GM19372 (cell line): ENCODE data around the gene KLHL15.
A peak's percentile ranks its signal among the peaks of the same experiment; 100 is the strongest.
"Not testable (repeated sequence)": the region's sequence is repeated elsewhere in the genome, so short reads cannot be mapped to it uniquely, and the experiment has no call there.

Experiments used
- ATAC-seq: cut with Tn5 transposase; IDR thresholded peaks from one replicate; pipeline ENCODE4 v1.9.1; 2021; ENCODE audit warnings: mild to moderate bottlenecking, low read depth, moderate library complexity; ENCODE audit not compliant: unreplicated experiment

KLHL15 gene

GRCh38 chrX:24018809-24019208 is 8.2 kb downstream of the KLHL15 start:
- no peak for ATAC-seq

- ATAC-seq = no peak
These were observed 9.3 kb downstream of the KLHL15 start for GRCh38 chrX:24017674-24018073.

- ATAC-seq = peak; percentile 76
These were observed 12.5 kb downstream of the KLHL15 start for GRCh38 chrX:24014388-24015018.

GRCh38 chrX:24012266-24012665 is 14.7 kb downstream of the KLHL15 start:
- ATAC-seq = no peak

- ATAC-seq = no peak
These were observed 21.1 kb downstream of the KLHL15 start for GRCh38 chrX:24005867-24006266.

- no peak for ATAC-seq
These were observed 22.0 kb downstream of the KLHL15 start for GRCh38 chrX:24005028-24005427.

GRCh38 chrX:24002792-24003191 is 24.2 kb downstream of the KLHL15 start:
- no peak for ATAC-seq

GRCh38 chrX:24002167-24002566 is 24.8 kb downstream of the KLHL15 start:
- ATAC-seq = no peak

- no peak for ATAC-seq
These were observed 27.3 kb downstream of the KLHL15 start for GRCh38 chrX:23999671-24000070.

- no peak for ATAC-seq
These were observed 33.9 kb downstream of the KLHL15 start for GRCh38 chrX:23993012-23993633.

- no peak for ATAC-seq
These were observed 34.6 kb downstream of the KLHL15 start for GRCh38 chrX:23992431-23992830.

- ATAC-seq = no peak
These were observed 36.5 kb downstream of the KLHL15 start for GRCh38 chrX:23990455-23990854.

GRCh38 chrX:23989689-23990088 is 37.3 kb downstream of the KLHL15 start:
- no peak for ATAC-seq

GRCh38 chrX:23982891-23983290 is 44.1 kb downstream of the KLHL15 start:
- no peak for ATAC-seq

GRCh38 chrX:23981711-23982110 is 45.3 kb downstream of the KLHL15 start:
- no peak for ATAC-seq

GRCh38 chrX:23981222-23981621 is 45.8 kb downstream of the KLHL15 start:
- ATAC-seq = no peak

- no peak for ATAC-seq
These were observed 47.0 kb downstream of the KLHL15 start for GRCh38 chrX:23980011-23980441.

GRCh38 chrX:23978491-23978890 is 48.5 kb downstream of the KLHL15 start:
- no peak for ATAC-seq

GRCh38 chrX:23965630-23966029 is 61.4 kb downstream of the KLHL15 start:
- not testable (repeated sequence) for ATAC-seq

GRCh38 chrX:23964191-23964590 is 62.8 kb downstream of the KLHL15 start:
- ATAC-seq = no peak

GRCh38 chrX:23959781-23960180 is 67.2 kb downstream of the KLHL15 start:
- ATAC-seq = no peak

- ATAC-seq = no peak
These were observed 72.6 kb downstream of the KLHL15 start for GRCh38 chrX:23954396-23954795.
